Measurements from ENCODE around the gene SLC1A4.

DNA sequence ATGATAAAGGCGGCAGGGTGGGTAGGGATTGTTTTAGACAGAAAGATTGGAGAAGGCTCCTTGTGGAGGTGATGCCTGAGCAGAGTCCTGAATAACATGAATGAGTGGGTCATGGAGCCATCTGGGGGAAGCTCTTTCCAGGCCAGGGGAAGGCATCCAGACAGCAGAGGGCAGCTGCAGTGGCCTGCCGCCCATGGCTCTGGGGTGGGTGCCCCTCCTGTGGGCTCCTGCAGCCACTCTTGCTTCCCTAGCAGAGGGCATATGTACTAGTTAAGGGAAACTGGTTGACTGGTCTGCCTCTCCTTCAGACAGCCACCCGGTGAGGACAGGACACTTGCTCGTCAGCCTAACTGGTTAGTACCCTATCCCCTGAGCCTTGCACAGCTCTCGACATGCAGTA, 46.5 kb upstream of the SLC1A4 start:
- TF ChIP-seq POLR2A (IDR thresholded peaks at IDR 0.05; ENCODE audit: low read depth, low read length) = no peak
- no peak for TF ChIP-seq TAF1 (IDR thresholded peaks at IDR 0.05; ENCODE audit: low read depth, low read length)
- no peak for TF ChIP-seq POU2F2 (IDR thresholded peaks at IDR 0.05; ENCODE audit: low read depth, low read length)
- TF ChIP-seq POLR2AphosphoS5 (IDR thresholded peaks at IDR 0.05; ENCODE audit: low read depth, low read length) = no peak
- TF ChIP-seq SPI1 (IDR thresholded peaks at IDR 0.05; ENCODE audit: low read depth, low read length) = no peak
- TF ChIP-seq PAX5 (IDR thresholded peaks at IDR 0.05; ENCODE audit: insufficient read depth, low read length, severe bottlenecking) = no peak
